Calu3 (cell line): ENCODE results near the gene CBARP. TPM values are rescaled to one million over a fixed set of nuclear protein-coding genes. Genes with fewer than 3 reads are reported as not detected.
A peak's percentile ranks its signal among the peaks of the same experiment; 100 is the strongest.

Experiments
- BruUV-seq: library from RNA; stranded (reverse); fragments of 400-500 nt; replicated peaks from 2 replicates; lab custom pipeline; 2021; lab: Mats Ljungman, UMichigan
- CTCF ChIA-PET: fragments of 300-600 bp; sonication (Branson Sonifier 250); formaldehyde crosslinking; loops from one replicate; lab custom pipeline; 2022; ENCODE audit warnings: antibody characterized with exemption; lab: Charles Lee
- DNase-seq: peaks from one replicate; pipeline ENCODE4 v3.0.0; 2022
- H3K27ac Mint-ChIP-seq: one replicate; pipeline ENCODE4 v1.8.0; 2022; ENCODE audit warnings: mixed read lengths; ENCODE audit not compliant: unreplicated experiment
- H3K27me3 Mint-ChIP-seq: one replicate; pipeline ENCODE4 v1.8.0; 2022; ENCODE audit warnings: mixed read lengths; ENCODE audit not compliant: unreplicated experiment
- H3K36me3 Mint-ChIP-seq: one replicate; pipeline ENCODE4 v1.8.0; 2022; ENCODE audit warnings: mild to moderate bottlenecking, moderate library complexity, mixed read lengths; ENCODE audit not compliant: insufficient read depth, unreplicated experiment
- H3K4me1 Mint-ChIP-seq: one replicate; pipeline ENCODE4 v1.8.0; 2022; ENCODE audit warnings: mild to moderate bottlenecking, low read depth, mixed read lengths; ENCODE audit not compliant: unreplicated experiment
- H3K4me3 Mint-ChIP-seq: one replicate; pipeline ENCODE4 v1.8.0; 2022; ENCODE audit warnings: mild to moderate bottlenecking, low read depth, moderate library complexity, mixed read lengths; ENCODE audit not compliant: unreplicated experiment
- H3K9me3 Mint-ChIP-seq: one replicate; pipeline ENCODE4 v1.8.0; 2022; ENCODE audit warnings: low read depth, mixed read lengths; ENCODE audit not compliant: unreplicated experiment
- intact Hi-C: fragments of 100-400 bp; cut with micrococcal nuclease; formaldehyde crosslinking; loops from one replicate; pipeline ENCODE4 v1.10.0; 2022; ENCODE audit not compliant: unreplicated experiment
- total RNA-seq: library from RNA; stranded (reverse); gene quantifications from 2 replicates; pipeline ENCODE4 v1.2.3, GENCODE V29; 2022
- TF ChIP-seq, protein P1 (sequence below): fragments of 200-600 bp; IDR thresholded peaks from one replicate; pipeline ENCODE4 v1.8.0; 2022; ENCODE audit warnings: antibody characterized with exemption; ENCODE audit not compliant: unreplicated experiment

The CBARP gene
- total RNA-seq, 1 experiment from 2014 or later = 4.2 TPM

DNA sequence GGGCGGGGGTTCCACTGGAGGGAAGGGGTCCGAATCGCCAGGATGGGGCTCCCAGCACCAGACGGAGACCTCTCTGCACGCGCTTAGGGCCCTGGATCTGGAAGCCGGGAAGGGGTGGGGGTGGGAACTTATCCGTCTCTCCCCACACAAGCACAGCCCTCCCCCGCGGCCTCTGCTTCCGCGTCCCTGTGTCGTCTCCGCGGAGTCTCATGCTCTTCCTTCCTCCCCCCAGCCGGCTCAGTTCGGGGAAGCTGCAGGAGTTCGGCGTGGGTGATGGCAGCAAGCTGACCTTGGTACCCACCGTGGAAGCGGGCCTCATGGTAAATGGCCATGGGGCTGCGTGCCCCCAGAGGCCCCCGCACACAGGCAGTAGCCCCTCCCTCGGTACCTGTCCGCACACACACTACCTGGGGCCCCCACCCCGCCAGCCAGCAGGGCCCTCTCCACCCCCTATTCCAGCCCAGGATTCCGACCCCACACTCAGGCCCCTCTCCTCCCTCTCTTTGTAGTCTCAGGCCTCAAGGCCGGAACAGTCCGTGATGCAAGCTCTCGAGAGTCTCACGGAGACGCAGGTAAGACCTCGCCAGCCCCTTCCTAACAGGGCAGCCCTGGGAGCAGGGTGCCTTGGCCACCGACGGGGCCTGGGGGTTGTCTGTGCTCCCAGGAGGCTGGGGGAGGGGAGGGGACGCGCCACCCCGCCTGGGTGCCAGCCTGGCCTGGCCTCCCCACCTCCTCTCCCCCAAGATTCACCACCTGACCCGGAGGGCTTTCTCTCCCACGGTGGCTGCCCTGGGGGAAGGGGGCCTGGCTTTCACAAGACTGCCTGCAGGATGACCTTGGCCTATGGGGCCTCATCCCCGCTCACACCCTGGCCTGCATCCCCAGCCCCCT, 13.8 kb upstream of the CBARP start:
- TF ChIP-seq, protein P1, sequence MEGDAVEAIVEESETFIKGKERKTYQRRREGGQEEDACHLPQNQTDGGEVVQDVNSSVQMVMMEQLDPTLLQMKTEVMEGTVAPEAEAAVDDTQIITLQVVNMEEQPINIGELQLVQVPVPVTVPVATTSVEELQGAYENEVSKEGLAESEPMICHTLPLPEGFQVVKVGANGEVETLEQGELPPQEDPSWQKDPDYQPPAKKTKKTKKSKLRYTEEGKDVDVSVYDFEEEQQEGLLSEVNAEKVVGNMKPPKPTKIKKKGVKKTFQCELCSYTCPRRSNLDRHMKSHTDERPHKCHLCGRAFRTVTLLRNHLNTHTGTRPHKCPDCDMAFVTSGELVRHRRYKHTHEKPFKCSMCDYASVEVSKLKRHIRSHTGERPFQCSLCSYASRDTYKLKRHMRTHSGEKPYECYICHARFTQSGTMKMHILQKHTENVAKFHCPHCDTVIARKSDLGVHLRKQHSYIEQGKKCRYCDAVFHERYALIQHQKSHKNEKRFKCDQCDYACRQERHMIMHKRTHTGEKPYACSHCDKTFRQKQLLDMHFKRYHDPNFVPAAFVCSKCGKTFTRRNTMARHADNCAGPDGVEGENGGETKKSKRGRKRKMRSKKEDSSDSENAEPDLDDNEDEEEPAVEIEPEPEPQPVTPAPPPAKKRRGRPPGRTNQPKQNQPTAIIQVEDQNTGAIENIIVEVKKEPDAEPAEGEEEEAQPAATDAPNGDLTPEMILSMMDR = no peak
- intact Hi-C loops = no loop called here

DNA sequence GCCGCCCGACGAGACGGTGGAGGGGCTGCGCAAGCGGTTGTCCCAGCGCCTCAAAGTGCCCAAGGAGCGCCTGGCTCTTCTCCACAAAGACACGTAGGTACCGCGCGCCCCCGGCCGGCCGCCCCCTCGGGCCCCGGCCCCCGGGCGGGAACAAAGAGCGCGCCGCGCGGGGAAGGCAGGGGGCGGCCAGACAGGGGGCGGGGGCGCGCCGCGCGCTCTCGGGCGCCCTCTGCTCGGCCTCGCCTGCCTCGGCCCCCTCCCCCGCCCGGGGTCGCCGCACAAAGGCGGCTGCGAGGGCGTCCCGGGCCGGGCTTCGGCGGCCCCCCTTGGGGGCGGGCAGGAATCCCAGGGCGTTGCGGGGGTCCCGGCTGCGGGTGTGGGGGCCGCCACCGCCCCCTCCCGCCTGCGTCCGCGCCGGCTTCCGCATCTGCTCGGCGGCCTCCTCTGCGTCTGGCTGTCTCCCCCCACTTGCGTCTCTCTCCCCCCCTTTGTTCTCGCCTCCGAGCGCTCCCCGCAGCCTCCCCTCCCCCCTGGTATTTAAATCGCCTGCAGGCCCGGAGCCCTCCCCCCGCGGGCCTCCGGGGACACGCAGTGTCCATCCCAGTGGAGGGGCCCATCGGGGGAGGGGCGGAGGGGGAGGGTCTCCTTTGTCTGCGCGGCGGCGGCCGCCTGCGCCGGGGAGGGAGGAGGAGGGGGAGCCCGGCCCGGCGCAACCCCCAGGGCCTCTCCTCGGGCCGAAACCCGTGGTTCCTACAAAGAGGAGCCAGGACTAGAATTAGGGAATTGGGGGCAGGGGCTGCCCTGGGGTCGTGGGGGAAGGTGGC, 12.8 kb upstream of the CBARP start:
- no peaks in the 10 kb centered on the region for H3K4me1 Mint-ChIP-seq
- peak overlapping the region; percentile 93 for H3K27ac Mint-ChIP-seq
- CTCF ChIA-PET = no interaction called here
- no peaks in the 10 kb centered on the region for H3K27me3 Mint-ChIP-seq
- H3K9me3 Mint-ChIP-seq = no peaks in the 10 kb centered on the region
- peaks cover 69% of the 10 kb centered on the region for H3K36me3 Mint-ChIP-seq
- peak overlapping the region; percentile 88 for H3K4me3 Mint-ChIP-seq
- intact Hi-C loops = no loop called here
- TF ChIP-seq, protein P1 = no peak
- no peak for DNase-seq
- BruUV-seq = no TSS peak

More for the DNA sequence above, 13.8 kb upstream of the CBARP start:
- peaks cover 78% of the 10 kb centered on the region for H3K36me3 Mint-ChIP-seq
- H3K27ac Mint-ChIP-seq = peak overlapping the region; percentile 93
- peak overlapping the region; percentile 88 for H3K4me3 Mint-ChIP-seq
- no peaks in the 10 kb centered on the region for H3K4me1 Mint-ChIP-seq
- H3K27me3 Mint-ChIP-seq = no peaks in the 10 kb centered on the region
- DNase-seq = no peak
- no peaks in the 10 kb centered on the region for H3K9me3 Mint-ChIP-seq
- BruUV-seq = TSS peak; percentile 43
- CTCF ChIA-PET = no interaction called here

DNA sequence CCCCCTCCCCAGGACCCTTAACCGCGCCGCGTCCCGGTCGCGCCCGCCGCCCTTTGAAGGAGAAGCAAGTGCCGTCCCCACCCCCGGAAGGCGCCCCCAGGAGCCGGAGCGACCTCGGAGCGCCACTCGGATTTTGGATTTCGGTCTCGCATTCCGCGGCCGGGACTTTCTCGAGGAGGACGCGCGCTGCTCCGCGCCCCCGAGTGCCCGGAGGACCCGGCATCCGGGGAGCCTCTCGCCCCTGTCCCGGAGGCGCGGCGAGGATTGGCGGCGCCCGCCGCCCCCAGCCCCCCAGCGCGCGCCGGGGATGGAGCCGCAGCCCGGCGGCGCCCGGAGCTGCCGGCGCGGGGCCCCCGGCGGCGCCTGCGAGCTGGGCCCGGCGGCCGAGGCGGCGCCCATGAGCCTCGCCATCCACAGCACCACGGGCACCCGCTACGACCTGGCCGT, 12.2 kb upstream of the CBARP start:
- no peak for DNase-seq
- Mint-ChIP-seq H3K4me1 (no peaks in the 10 kb centered on the region), H3K27ac (no peak overlapping the region), H3K36me3 (peaks cover 63% of the 10 kb centered on the region), H3K27me3 (no peaks in the 10 kb centered on the region), H3K4me3 (peak overlapping the region; percentile 70), H3K9me3 (no peaks in the 10 kb centered on the region)
- CTCF ChIA-PET = no interaction called here
- TF ChIP-seq, protein P1 = no peak
- intact Hi-C loops = no loop called here
- BruUV-seq = TSS peak; percentile 15

DNA sequence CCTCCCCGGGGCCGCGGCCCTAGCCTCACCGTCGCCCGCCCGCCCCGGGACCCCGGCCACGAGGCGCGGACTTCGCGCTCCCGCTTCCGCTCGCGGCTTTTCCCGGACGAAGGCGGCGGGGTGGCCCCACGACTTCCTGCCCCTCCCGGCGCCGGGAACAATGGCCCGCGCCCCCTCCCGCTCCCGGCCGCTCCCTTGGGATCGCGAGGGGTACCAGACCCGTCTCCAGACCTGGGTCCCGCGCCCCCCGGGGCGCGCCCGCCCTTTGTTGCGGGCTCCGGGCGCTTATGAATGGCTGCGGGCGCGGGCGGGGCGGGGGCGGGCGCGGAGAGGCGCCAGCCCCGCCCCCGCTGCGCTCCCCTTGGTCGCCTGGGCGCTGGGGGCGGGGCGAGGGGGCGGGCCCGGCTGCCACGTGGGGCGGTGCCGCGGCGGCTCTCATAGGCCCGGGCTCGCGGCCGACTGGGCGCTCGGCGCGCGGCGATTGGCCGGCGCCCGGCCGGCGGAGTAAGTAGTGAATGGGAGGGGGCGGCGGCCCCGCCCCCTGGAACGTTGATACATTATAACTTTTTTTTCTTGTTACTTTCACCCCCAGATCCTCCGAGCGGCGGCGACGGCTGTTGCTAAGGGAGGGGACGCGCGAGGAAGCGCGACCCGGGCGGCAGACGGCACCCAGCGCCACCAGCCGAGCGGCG, 11.6 kb upstream of the CBARP start:
- H3K27ac Mint-ChIP-seq = no peak overlapping the region
- BruUV-seq = no TSS peak
- peak; percentile 88 for DNase-seq
- peaks cover 5% of the 10 kb centered on the region for H3K4me1 Mint-ChIP-seq
- intact Hi-C loops = no loop called here
- peak overlapping the region; percentile 70 for H3K4me3 Mint-ChIP-seq
- TF ChIP-seq, protein P1 = no peak
- no peaks in the 10 kb centered on the region for H3K9me3 Mint-ChIP-seq
- no peaks in the 10 kb centered on the region for H3K27me3 Mint-ChIP-seq
- H3K36me3 Mint-ChIP-seq = peaks cover 57% of the 10 kb centered on the region
- CTCF ChIA-PET = interaction anchor here (0.6 kb wide), 1 partner anchor 20 kb away, joined by 4 read pairs; no protein-coding TSS in a partner anchor
